Suprapubic skin (tissue), 4 donors: ENCODE data around the gene TMEM214. TPM values are rescaled to one million over a fixed set of nuclear protein-coding genes. Genes with fewer than 3 reads are reported as not detected.

Experiments
- DNase-seq, 2 donors: peaks; one replicate each; pipeline ENCODE4 v3.0.0-alpha.2; 2019; ENCODE audit warnings: low spot score in 2 of 2
- H3K27ac ChIP-seq: fragments of 200-600 bp; sonication (generic); one replicate; pipeline ENCODE4 v1.5.1; 2019
- H3K27me3 ChIP-seq: fragments of 200-600 bp; sonication (generic); one replicate; pipeline ENCODE4 v1.5.1; 2019
- H3K36me3 ChIP-seq: fragments of 200-600 bp; sonication (generic); one replicate; pipeline ENCODE4 v1.5.1; 2019
- H3K4me1 ChIP-seq: fragments of 200-600 bp; sonication (generic); one replicate; pipeline ENCODE4 v1.5.1; 2019
- H3K4me3 ChIP-seq: fragments of 200-600 bp; sonication (generic); one replicate; pipeline ENCODE4 v1.5.1; 2019; ENCODE audit warnings: mild to moderate bottlenecking
- H3K9me3 ChIP-seq: fragments of 200-600 bp; sonication (generic); one replicate; pipeline ENCODE4 v1.5.1; 2019
- EP300 ChIP-seq: sonication (generic); formaldehyde crosslinking; IDR thresholded peaks from one replicate; pipeline ENCODE4 v1.6.1; 2017; ENCODE audit warnings: antibody characterized with exemption
- POLR2A ChIP-seq, 2 donors: fragments of 450-650 bp; IDR thresholded peaks; one replicate each; pipeline ENCODE4 v1.6.1; 2017; ENCODE audit warnings: antibody characterized with exemption in 2 of 2, mild to moderate bottlenecking in 2 of 2, moderate library complexity in 2 of 2
- POLR2AphosphoS5 ChIP-seq, 3 donors: sonication (generic); formaldehyde crosslinking; IDR thresholded peaks; one replicate each; pipeline ENCODE4 v1.6.1; 2017; ENCODE audit warnings: antibody characterized with exemption in 3 of 3
- WGBS: methylation state at CpG from one replicate; pipeline ENCODE4 v1.1.5; 2018; 5-methylcytosine and 5-hydroxymethylcytosine counted together
- total RNA-seq, 4 donors: library from RNA; depleted of rRNA; stranded (reverse); fragments of >200 nt; gene quantifications; one replicate each; pipeline ENCODE4 v1.1.0, GENCODE V29; 2016
- TF ChIP-seq, protein P1 (sequence below), 2 donors: fragments of 200-600 bp in 1 of 2; fragments of 450-650 bp in 1 of 2; sonication (generic) in 1 of 2; IDR thresholded peaks; one replicate each; pipeline ENCODE4 v1.5.1; 2016 to 2019; ENCODE audit warnings: antibody characterized with exemption in 2 of 2, mild to moderate bottlenecking in 1 of 2, moderate library complexity in 1 of 2

Gene TMEM214
- total RNA-seq, 4 donors from 2014 or later, result 39.2 to 56.3 (median 44.7) TPM

DNA sequence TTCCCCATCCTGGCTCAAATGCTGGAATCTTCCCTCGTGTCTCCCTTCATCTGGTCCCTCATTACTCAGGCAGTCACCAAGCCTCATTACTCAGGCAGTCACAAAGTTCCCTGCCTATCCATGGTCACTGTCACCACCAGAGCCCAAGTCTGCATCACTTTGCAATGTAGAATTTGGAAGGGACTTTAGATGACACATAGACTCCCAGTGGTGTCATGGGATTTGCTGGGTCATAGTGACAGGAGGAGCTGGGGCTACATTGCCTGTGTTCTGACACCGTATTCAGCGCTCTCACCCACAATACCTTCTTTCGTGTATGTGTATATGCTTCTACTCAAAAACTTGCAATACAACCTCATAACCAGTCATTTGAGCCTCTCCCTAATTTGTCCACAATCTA lies 43.6 kb downstream of the TMEM214 start:
- Histone ChIP-seq H3K9me3 (no peaks in the 10 kb centered on the region), H3K4me1 (peaks cover 45% of the 10 kb centered on the region), H3K27ac (no peak overlapping the region), H3K36me3 (no peaks in the 10 kb centered on the region), H3K27me3 (no peaks in the 10 kb centered on the region), H3K4me3 (no peak overlapping the region)
- DNase-seq, result no peak
- WGBS, result 77% methylated on average over 4 of the region's 4 CpGs
- TF ChIP-seq, protein P1, sequence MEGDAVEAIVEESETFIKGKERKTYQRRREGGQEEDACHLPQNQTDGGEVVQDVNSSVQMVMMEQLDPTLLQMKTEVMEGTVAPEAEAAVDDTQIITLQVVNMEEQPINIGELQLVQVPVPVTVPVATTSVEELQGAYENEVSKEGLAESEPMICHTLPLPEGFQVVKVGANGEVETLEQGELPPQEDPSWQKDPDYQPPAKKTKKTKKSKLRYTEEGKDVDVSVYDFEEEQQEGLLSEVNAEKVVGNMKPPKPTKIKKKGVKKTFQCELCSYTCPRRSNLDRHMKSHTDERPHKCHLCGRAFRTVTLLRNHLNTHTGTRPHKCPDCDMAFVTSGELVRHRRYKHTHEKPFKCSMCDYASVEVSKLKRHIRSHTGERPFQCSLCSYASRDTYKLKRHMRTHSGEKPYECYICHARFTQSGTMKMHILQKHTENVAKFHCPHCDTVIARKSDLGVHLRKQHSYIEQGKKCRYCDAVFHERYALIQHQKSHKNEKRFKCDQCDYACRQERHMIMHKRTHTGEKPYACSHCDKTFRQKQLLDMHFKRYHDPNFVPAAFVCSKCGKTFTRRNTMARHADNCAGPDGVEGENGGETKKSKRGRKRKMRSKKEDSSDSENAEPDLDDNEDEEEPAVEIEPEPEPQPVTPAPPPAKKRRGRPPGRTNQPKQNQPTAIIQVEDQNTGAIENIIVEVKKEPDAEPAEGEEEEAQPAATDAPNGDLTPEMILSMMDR (IDR thresholded peaks at IDR 0.05), result no peak
- no peak for TF ChIP-seq POLR2AphosphoS5 (IDR thresholded peaks at IDR 0.05)

DNA sequence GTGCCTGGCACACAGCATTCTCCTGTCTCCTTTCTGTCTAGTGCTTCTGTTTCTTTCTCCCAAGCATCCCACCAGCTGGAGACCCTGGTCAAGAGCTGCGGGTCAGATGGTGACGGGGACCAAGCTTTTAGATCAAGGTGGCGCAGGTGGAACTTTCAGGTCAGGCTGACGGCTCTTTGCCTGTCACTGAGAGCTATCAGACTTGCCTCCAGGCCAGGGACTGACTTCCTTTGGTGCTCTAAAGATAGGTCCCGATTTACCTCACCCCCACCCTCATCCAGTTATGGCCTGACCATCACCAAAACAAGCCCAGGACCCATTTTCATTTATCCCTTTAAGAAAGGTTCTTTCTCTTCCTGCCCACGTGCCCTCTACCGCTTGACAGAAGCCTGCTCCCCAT lies 44.5 kb downstream of the TMEM214 start:
- Histone ChIP-seq H3K9me3 (no peaks in the 10 kb centered on the region), H3K4me3 (no peak overlapping the region), H3K27me3 (no peaks in the 10 kb centered on the region), H3K27ac (no peak overlapping the region), H3K4me1 (peaks cover 49% of the 10 kb centered on the region), H3K36me3 (no peaks in the 10 kb centered on the region)
- DNase-seq, result no peak
- TF ChIP-seq EP300 (no peak), POLR2AphosphoS5 (IDR thresholded peaks at IDR 0.05) (no peak)
- 73% methylated on average over 7 of the region's 7 CpGs for WGBS

DNA sequence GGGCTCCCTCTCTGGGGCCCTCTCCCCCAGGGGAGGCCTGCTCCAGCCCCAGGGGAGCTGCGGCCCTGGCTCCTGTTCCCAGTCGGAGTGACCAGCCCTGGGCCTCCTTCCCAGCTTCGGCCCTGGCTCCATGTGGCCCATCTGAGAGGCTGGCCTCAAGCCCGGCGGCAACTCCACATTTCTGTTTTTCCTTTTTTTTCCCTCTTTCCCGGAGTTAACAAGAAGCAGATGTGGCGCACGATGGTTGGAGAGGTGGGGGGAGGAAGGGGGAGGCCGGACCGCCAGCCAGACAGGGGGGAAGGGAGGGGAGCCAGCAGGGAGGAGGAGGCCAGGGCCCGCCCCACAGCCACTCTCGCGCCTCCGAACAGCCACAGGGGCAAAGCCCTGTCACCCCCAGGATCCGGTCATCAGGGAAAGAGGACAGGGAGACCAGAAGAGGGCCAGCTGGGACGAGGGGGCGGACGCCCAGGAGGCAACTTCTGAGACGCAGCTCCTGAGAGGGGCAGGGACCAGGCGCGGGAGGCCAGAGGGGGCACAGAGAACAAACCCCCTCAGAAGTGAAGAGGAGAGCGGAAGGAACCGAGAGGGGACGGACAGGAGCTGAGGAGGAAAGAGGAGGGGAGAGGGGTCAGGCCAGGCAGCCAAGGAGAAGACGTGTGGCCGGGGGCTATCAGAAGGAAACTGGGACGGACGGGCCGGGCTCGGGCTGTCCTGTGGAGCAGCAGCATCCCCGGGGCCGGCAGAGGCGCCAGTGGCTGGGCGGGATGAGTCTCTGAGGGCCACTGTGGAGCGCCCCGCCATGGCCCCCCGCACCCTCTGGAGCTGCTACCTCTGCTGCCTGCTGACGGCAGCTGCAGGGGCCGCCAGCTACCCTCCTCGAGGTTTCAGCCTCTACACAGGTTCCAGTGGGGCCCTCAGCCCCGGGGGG lies 45.8 kb downstream of the TMEM214 start, which contains the start of gene EMILIN1:
EMILIN1 (plus strand) TSS at position 349 of the 928 bp plus-strand sequence; CDS start at position 800, 451 bp downstream.
- Histone ChIP-seq H3K36me3 (no peaks in the 10 kb centered on the region), H3K27ac (peak within 1 kb of the TSS; percentile 61), H3K9me3 (no peaks in the 10 kb centered on the region), H3K4me1 (peaks cover 47% of the 10 kb centered on the region), H3K4me3 (peak within 1 kb of the TSS; percentile 49), H3K27me3 (no peaks in the 10 kb centered on the region)
- WGBS, result 45% methylated on average over 30 of the region's 41 CpGs
- no peak for TF ChIP-seq POLR2A (IDR thresholded peaks at IDR 0.05)
- no peak for TF ChIP-seq EP300
- peak; percentile 92 to 93 for DNase-seq

DNA sequence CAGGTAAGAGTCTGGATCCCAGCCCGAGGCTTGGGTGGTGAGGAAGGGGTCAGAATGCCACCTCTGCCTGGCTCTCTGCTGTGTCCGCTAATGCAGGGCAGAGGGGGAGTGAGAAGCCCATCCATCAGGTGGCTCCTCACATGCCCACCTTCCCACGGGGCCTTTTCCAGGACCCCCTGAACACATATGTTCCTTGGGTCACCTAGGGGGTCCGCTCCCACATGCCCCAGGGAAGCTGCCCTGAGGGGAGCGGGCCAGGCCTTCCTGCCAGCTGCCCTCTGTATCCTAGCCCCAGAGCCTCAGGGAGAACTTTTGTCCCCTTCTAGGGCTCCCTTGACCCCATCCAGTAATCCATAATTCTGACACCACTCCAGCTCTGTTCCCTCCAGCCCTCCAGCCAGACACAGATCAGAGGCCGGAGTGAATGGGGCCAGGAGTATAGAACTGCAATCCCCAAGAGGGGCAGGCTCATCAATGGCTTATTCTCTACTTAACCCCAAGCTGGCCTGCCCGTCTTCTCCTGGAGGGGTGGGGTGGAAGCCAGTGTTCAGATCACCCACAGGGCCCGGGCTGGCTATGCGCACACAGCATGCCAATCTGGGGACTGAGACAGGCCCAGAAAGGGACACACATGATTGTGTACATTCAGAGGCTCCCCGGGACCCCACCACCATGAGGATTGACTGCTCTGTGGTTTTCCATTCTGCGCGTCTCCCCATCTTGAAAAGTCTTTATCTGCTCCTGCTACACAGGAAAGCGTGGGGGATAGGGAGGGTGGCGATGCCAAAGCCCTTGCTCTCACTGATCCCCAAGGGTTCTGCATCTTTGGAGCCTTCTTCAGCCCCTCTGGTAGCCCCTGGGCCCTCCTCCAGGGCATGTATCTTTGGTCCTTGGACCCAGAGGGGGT lies 46.7 kb downstream of the TMEM214 start:
- no peaks in the 10 kb centered on the region for H3K9me3 ChIP-seq
- H3K27ac ChIP-seq, result peak overlapping the region; percentile 61
- TF ChIP-seq POLR2A (IDR thresholded peaks at IDR 0.05), result no peak
- TF ChIP-seq POLR2AphosphoS5 (IDR thresholded peaks at IDR 0.05), result no peak
- TF ChIP-seq, protein P1 (IDR thresholded peaks at IDR 0.05), result no peak
- no peak for TF ChIP-seq EP300
- H3K4me1 ChIP-seq, result peaks cover 55% of the 10 kb centered on the region
- WGBS, result 87% methylated on average over 6 of the region's 14 CpGs
- no peaks in the 10 kb centered on the region for H3K27me3 ChIP-seq
- DNase-seq, result no peak
- H3K4me3 ChIP-seq, result peak overlapping the region; percentile 49
- no peaks in the 10 kb centered on the region for H3K36me3 ChIP-seq

DNA sequence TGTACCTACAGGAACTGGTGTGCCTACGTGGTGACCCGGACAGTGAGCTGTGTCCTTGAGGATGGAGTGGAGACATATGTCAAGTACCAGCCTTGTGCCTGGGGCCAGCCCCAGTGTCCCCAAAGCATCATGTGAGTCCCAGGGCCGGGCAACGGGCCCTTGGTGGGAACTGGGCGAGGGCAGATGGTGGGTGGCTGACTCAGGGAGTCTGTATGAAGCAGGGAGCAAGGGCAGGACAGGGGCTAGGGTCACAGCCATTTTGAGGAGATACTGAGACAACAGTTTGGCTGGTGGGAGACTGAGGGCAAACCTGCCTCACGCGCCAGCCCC lies 47.3 kb downstream of the TMEM214 start:
- 78% methylated on average over 5 of the region's 7 CpGs for WGBS

More for the DNA sequence above, 47.3 kb downstream of the TMEM214 start:
- Histone ChIP-seq H3K27me3 (no peaks in the 10 kb centered on the region), H3K36me3 (no peaks in the 10 kb centered on the region), H3K4me3 (peak overlapping the region; percentile 49), H3K9me3 (no peaks in the 10 kb centered on the region), H3K27ac (no peak overlapping the region), H3K4me1 (peaks cover 57% of the 10 kb centered on the region)
- TF ChIP-seq, protein P1 (IDR thresholded peaks at IDR 0.05), result no peak
- TF ChIP-seq POLR2A (IDR thresholded peaks at IDR 0.05) (no peak), POLR2AphosphoS5 (IDR thresholded peaks at IDR 0.05) (no peak), EP300 (no peak)
- DNase-seq, result no peak
